ENCODE data around the gene CERS1. TPM values are rescaled to one million over a fixed set of nuclear protein-coding genes. Genes with fewer than 3 reads are reported as not detected.
"Not testable (repeated sequence)": the region's sequence is repeated elsewhere in the genome, so short reads cannot be mapped to it uniquely, and the experiment has no call there.

CERS1 gene
- total RNA-seq, 1 donor from 2014 or later = 4.5 TPM

DNA sequence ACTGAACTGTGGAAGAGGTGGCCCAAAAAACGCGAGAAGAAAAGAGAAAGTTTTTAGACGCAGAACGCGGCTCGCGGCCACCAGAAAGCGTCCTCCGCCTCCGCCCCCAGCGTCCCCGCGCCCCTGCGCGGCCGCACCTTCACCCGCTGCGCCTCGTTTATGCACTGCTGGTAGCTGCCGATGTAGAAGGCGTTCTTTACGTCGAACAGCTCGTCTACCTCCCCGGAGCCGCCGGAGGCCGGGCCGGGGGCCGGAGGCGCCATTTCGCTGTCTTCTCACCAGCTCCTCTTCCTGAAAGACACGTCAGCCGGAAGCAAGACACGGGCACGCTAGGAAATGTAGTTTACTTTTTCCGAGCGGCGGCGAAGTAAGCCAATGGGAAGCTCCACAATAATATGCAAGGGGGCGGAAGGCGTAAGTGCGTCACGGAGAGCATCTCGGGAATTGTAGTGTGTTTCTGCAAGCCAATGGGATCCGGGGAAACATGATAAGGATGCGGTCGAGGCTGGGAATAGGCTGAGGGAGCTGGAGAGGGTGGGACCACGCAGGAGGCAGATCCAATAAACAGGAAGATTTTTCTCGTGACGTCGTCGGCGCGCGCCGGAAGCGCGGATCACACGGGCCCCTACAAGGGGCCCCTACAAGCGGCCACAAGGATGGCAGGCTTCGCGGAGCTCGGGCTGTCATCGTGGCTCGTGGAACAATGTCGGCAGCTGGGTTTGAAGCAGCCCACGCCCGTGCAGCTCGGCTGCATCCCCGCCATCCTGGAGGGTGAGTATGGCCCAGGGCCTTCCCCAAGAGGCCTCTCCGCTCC lies 23.3 kb upstream of the CERS1 start, which contains the start of the genes COPE and DDX49:
COPE (minus strand) TSS at position 302 of the 814 bp plus-strand sequence; CDS start at position 263, 39 bp downstream.
DDX49 (plus strand) TSS at position 630 of the 814 bp plus-strand sequence; CDS start at position 657, 27 bp downstream.
- DNase-seq (ENCODE audit: low read depth, low spot score) = peak; percentile 99

DNA sequence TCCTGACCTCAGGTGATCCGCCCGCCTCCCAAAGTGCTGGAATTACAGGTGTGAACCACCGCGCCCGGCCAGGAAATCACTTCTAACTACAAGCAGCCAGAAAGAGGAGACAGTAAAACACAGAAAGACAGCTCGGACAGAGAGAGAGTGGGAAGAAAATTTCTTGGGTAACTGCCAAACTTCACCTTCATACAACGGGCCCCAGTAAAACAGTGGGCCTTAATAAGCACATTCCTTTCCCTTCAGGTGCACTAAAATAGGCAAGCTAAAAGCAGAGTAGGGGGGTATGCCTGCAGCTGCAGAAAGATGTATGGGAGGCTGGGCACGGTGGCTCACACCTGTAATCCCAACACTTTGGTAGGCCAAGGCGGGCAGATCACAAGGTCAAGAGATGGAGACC lies 21.6 kb upstream of the CERS1 start:
- not testable (repeated sequence) for DNase-seq (ENCODE audit: low read depth, low spot score)

DNA sequence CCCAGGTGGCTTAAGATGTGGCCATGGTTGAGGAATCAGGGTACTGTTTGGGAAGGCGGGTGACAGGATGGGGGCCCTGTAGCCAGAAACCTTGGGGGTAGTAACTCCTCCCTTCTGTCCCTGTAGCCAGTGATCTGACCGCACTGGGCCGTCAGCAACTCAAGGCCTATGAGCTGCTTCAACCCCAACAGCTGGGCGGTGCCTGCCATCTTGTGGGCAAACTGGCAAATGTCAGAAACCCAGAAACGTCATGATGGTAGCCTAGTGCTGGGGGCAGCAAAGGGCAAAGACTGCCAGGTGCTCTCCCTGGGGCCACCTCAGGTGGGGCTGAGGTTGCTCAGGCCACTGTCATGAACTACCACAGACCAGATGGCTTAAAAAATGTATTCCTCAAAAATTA lies 19.7 kb upstream of the CERS1 start:
- DNase-seq (ENCODE audit: low read depth, low spot score) = no peak

DNA sequence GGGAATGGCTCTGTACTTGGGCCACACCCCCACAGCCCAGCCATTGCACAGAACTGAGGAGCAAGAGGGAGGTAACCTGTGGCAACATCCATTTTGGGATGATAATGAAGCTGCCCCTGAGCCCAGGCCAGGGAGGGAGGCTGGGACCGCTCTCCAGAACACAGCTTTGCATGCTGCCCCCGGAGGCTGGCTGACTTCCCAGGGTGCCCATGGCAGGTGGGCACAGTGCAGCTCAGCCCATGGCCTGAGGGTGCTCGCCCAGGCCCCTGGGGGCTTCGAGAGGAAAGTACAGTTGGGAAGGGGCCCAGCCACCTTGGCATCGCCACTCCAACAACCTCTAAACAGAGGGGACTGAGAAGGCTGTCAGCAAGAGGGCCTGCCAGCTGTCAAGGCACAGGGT lies 17.5 kb upstream of the CERS1 start:
- no peak for DNase-seq (ENCODE audit: low read depth, low spot score)

DNA sequence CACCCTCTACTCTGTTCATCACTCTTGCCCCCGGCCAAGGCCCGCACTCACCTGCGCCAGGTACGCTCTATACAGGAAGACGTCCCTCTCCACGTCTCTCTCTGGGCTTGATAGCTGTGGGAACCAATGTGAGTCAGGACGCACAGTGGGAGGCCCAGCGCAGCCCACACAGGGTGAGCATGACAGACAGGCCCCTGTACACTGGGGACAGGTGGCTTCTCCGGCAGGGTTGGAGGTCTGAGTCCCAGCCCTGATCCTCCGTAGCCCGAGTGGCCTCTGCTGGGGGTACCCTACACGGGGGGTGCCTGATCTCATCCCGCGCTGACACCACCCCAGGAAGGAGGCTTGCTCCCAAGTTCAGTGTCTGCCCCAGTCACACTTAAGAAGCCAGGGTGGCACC lies 17.0 kb upstream of the CERS1 start:
- no peak for DNase-seq (ENCODE audit: low read depth, low spot score)

DNA sequence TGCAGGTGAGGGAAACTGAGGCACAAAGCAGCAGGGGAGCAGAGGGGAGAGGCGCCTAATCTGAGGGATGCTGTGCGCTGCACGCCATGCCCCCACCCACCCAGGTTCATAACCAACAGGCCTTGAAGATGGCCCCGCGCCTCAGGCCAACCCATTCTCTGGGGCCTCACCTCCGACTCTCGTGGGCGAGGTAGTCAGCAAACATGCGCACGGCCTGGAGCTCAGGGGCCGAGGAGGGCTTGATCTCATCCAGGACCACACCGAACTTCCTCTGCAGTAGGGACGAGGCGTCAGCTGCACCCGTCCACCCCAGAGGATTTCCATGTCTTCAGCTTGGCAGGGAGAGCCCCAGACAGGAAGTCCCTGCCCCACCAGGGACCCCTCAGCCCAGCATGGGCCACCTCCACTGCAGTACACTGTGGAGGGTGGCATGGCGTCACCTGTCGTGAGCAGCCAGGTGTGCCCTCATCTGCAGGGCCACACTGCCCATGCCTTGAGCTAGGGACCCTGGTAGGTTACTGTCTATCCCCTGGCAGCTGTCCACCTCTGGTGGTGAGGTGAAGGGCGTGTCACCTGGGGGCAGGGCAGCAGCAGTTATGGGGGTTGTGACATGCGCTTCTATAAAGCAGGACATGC lies 15.0 kb upstream of the CERS1 start:
- DNase-seq (ENCODE audit: low read depth, low spot score) = no peak

DNA sequence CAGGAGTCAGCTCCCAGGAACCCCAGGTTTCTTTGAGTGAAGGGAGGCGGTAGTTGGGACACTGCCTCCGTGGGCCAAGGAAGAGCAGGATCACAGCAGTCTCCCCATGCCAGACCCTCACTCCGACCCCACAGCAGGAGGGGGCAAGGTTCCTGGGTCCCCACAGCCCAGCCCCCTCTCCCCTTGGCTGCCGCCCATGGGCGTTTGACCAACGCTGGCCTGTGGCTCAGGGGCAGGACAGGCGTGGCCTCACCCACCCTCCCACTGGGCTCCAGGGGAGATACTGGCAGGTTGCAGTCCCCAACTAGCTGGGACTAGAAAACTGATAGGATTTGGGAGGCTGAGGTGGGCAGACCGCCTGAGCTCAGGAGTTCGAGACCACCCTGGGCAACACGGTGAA lies 14.1 kb upstream of the CERS1 start:
- no peak for DNase-seq (ENCODE audit: low read depth, low spot score)

DNA sequence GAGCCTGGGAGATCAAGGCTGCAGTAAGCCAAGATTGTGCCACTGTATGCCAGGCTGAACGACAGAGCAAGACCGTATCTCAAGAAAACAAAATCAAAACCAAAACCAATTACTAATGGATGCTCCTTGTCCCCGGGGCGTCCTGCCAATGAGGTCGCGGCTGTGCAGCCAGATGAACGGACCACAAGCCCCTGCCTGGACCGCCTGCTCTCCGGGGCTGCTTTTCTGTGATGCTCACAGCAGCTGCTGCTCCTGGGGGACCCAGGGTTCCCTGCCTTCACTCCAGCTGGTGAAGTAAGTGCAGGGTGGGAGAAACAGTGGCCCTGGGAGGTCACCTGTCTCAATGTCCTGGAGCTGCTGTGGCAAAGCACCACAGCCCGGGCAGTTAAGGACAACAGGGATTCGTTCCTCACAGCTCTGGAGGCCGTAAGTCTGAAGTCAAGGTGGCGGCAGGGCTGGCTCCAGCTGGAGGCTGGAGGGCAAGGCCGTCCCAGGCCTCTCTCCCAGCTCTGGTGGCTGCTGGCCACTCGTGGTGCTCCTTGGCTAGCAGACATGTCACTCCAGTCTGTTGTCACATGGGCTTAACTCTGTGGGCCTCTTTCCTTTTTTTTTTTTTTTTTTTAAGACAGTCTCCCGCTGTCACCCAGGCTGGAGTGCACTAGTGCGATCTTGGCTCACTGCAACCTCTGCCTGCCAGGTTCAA lies 13.1 kb upstream of the CERS1 start:
- no peak for DNase-seq (ENCODE audit: low read depth, low spot score)

DNA sequence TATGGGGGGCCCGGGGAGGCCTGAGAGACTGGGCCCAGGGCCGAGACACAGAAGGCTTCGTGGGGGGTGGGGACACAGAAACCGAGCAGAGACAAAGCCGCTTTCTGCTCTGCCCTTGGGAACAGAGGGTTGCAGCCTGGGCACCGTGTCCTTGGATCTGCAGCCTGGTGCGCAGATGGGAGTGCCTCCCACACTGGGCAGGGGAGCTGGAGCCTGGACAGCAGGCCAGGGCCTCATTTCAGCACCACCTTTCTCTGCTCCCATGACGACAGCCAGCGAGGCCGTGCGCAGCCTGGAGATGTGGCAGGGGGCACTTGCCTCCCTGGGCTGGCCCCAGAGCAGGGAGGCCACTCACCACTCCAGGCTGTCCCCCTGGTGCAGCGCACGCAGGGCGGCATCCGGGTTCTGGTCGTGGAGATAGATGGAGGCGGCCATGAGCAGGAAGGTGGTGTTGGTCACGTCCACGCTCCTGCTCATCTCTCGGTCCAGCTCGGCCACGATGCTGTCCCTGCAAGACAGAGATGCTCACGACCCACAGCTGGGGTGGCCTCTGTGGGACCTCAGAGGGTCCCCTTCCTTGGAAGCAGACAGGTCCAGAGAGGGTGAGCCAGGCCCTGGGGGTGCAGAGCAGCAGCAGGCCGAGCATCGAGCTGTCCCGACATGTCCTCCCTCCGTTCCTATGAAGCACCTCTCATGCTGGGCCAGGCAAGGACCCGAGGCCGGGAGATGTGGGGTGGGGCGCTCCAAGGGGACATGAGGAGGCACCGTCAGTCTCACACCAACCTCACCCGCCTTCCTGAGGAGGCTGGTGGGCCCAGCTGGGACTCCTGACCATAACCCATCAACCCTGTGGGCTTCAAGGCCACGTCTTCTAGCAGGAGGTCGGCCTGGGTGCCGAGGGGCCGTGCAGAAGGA lies 10.9 kb upstream of the CERS1 start:
- DNase-seq (ENCODE audit: low read depth, low spot score) = no peak

DNA sequence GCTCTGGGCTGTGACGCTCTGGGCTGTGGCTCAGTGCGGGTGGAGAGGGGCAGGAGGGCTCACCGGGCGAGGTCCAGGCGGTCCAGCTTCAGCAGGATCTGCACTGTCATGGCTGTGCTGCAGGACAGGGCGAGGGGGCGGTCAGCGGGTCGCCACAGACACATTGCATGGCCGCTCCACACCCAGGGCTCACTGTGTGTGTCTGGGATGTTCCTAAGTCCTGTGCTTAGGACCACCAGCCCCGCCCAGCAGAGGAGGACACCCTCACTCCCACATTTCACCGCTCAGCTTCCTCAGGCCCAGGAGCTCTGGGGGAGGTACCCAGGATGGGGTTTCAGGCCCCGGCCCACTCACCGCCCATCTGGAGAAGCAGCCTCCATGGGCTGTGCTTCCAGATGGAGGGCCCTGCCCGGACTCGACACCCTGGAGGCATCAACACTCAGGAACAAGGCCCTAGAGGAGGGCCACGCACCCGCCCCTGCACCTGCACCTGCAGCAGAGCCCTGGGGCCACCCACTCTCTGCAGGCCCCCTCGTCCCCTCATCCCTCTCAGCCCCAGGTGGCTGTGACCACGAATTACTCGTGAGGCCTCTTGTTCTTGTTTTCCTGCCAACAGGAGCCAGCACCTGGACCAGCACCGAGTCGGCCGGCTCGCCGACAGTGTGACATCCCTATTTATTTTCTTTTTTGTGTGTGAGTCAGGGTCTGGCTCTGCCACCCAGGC lies 9.7 kb upstream of the CERS1 start:
- DNase-seq (ENCODE audit: low read depth, low spot score) = no peak

DNA sequence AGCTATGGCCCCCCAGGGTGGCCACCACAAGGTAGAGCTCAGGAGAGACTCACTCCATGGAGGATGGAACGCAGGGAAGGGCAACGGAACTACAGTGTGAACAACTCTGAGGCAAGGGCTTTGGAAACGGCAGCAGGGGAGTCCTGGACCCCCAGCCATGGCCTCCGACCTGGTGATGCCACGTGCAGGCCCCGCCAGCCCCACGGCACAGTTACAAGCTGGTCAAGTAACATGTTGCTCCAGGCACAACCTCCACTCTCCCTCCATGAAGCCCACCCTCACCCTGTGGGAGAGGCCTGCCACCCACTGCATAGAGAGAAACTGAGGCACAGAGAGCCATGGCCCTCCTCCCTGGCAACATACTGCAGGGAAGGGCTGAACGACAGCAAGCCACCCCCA lies 9.1 kb upstream of the CERS1 start:
- no peak for DNase-seq (ENCODE audit: low read depth, low spot score)

DNA sequence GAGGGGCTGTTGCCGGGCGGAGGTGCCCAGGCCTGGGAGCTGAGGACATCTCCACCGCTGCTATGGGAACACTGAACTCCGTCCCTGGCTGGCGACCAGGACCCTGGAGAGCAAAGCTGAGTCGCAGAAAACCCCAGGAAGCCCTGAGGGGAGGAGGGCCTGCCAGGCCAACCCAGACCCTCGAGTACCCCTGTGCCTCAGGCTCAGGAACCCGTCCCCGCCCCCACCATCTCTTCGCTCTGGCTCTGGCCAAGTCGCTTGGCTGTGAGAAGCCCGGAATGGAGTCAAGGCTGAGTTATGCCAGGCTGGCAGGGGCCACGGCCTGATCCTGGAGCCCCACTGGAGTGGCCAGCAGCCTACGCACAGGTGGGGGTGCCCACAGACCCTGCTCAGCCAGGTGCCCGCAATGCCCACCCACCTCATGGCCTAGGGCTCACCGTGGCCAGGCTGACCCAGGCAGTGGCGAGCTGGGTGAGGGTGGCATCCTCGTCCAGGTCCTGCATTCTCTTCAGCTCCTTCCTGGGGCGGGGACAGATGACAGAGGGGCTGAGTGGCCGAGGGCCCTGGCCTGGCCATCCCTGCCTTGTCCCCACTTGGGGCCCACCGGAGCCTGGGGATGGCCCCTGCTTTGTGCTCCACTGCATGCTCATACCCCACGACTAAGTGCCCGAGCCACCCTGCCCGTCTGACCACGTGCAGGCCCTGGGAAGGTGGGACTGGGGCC lies 8.5 kb upstream of the CERS1 start:
- DNase-seq (ENCODE audit: low read depth, low spot score) = no peak

DNA sequence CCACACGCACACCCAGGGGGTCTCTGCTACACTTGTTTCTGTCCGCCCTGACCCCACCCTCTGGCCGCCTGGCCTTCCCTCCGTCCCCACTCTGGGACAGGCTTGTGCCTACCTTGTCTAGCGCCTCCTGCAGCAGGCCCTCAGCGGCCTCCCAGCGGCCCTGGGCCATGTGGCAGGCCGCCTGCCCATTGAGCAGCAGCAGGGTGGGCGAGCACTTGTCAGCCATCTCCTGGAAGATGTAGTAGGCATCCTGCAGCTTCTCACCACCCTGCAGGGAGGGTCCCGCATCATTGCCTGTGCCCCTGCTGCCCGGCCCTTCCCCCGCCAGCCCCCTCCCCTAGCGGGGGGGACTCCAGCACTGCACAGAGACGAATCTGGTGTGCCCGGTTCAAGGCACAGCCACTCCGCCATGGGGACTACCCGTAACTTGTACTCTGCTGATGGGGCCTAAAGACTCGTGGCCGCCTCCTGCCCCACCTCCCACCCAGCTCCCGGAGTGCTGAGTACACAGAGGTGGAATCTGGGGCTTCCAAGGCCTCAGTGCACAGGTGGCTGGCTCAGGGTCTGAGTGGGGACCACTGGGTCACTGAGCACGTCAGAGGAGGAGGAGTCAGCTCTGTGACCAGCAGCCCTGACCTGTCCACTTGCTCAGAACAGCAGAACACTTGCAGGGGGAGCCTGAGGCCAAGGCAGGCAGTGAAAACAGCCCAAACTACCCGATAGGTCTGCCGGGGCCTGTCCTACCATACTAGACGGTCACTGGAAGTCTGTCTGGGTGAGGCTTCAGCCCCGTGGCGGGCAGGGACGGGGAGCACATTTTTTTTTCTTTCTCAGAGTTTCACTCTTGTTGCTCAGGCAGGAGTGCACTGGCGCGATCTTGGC lies 7.4 kb upstream of the CERS1 start:
- no peak for DNase-seq (ENCODE audit: low read depth, low spot score)

DNA sequence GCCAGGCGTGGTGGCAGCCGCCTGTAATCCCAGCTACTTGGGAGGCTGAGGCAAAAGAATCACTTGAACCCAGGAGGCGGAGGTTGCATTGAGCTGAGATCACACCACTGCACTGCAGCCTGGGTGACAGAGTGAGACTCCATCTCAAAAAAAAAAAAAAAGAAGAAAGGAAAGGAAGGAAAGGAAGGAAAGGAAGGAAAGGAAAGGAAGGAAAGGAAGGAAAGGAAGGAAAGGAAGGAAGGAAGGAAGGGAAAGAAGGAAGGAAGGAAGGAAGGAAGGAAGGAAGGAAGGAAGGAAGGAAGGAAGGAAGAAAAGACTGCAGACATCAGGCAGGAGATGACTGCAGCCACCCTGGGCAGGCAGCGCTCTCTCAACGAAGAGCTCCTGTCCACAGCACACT lies 6.6 kb upstream of the CERS1 start:
- not testable (repeated sequence) for DNase-seq (ENCODE audit: low read depth, low spot score)

DNA sequence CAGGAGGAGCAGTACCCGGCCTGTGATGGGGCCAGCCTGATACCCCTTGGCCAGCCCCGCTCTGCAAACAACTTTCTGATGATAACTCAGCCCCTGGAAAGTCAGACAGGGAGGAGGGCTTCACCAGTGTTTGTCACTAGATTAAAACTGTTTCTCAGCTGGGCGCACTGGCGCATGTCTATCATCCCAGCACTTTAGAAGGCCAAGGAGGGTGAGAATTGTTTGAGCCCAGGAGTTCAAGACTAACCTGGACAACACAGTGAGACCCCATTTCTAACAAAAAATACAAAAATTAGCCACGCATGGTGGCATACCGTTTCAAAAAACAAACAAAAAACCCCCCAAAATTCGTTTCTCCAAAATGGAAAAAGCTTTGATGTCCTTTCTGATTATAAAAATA lies 5.5 kb upstream of the CERS1 start:
- no peak for DNase-seq (ENCODE audit: low read depth, low spot score)

DNA sequence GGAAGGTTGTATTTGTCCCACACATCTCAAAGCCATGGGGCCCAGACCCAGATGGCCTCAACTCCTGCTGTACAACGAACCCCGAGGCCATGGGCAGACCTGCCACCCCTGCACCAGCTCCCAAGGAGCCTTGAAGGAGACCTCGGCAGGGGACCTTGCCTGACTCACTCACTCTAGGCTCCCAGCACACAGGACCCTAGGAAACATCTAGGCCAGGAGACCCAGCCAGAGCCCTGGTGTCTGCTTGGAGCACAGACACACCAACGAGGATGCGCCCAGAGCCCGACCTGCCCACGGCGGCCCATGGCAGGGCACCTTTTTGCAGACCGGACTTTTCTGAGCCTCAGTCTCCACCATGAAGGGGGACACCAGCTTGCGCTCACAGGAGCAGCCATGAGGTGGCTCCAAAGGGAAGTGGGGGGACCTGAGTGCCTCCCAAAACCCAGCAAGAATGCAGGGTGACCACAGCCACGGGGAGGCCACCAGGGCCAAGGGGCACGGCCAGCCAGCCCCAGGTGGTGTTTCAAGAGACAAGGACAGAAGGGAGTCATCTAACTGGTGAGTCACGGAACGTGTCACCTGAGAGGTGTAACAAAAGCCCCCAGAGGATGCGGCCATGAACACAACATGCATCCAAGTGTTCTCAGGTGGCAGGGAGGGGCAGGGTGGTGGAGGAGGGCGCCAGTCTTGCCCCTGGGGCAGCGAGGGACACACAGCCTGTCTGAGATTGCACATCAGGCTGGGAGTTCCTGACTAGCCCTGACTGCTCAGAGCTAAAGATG lies 4.9 kb upstream of the CERS1 start:
- DNase-seq (ENCODE audit: low read depth, low spot score) = no peak

DNA sequence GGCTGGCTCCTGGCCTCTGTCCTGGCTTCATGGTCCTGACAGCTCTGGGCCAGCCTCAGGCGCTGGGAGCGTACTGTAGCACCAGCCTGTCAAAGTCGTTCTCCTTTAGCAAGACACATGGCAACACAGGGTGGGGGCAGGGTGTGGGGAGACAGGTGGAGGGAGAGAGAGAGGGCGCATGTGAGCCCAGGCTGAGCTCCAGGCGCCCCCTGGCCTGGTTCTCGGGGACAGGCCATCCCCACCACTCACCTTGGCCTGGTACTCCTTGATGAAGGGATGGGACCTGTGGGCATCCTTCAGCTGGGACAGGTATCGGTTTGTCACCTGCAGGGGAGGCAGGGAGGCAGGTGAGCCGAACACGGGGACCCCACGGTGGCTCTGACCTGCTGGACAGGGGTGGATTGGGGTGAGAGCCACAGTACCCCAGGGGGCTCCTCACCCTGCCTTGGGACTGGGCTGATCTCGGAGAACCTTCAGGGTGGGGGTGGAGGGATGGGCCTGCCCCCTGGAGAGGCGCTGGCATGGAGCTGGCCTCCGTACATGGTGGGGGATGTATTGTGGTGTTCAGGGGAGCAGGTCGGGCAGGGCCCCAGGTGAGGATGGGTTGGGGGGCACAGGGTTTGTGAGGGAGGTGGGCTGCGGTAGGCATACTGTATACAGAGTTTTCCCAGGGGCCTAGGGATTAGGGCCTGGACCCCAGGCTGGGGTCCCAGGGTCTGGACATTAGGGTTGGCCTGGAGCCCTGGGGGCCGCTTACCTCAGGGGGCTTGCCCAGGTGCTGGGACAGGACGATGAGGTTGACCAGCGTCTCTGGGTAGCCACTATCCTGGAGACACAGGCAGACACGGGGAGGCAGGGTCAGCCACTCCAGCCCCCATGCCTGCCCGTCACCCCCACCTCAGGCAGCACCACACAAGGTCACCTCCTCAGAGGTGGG lies 3.9 kb upstream of the CERS1 start:
- DNase-seq (ENCODE audit: low read depth, low spot score) = no peak

All from pulmonary artery endothelial cell (primary cell).